Esophagus muscularis mucosa (tissue), 4 donors: ENCODE results near the gene TMEM222. TPM values are rescaled to one million over a fixed set of nuclear protein-coding genes. Genes with fewer than 3 reads are reported as not detected.

ENCODE experiments used
- DNase-seq: peaks from one replicate; pipeline ENCODE4 v3.0.0-alpha.2; 2017; ENCODE audit errors: extremely low spot score
- H3K27ac ChIP-seq, 4 donors: fragments of 200-600 bp; sonication (generic); replicated peaks in 1 of 4; 1 replicate in 3 of 4; 2 replicates in 1 of 4; pipeline ENCODE4 v1.5.1; 2016 to 2019; ENCODE audit warnings: mild to moderate bottlenecking in 1 of 4
- H3K27me3 ChIP-seq, 4 donors: fragments of 200-600 bp; sonication (generic); one replicate each; pipeline versions ENCODE4 v1.5.1 to v1.6.0; 2016 to 2019
- H3K36me3 ChIP-seq, 4 donors: fragments of 200-600 bp; sonication (generic); one replicate each; pipeline ENCODE4 v1.5.1; 2016 to 2019
- H3K4me1 ChIP-seq, 4 donors: fragments of 200-600 bp; sonication (generic); one replicate each; pipeline ENCODE4 v1.5.1; 2016 to 2019
- H3K4me3 ChIP-seq, 4 donors: fragments of 200-600 bp; sonication (generic); 1 replicate in 2 of 4; 2 replicates in 2 of 4; pipeline ENCODE4 v1.5.1; 2016 to 2019; ENCODE audit warnings: mild to moderate bottlenecking in 4 of 4, moderate library complexity in 1 of 4
- H3K9me3 ChIP-seq, 4 donors: fragments of 200-600 bp; sonication (generic); 1 replicate in 3 of 4; 2 replicates in 1 of 4; pipeline ENCODE4 v1.5.1; 2016 to 2019
- CTCF ChIP-seq, 3 experiments: fragments of 200-600 bp in 2 of 3; fragments of 450-650 bp in 1 of 3; sonication (generic) in 2 of 3; IDR thresholded peaks; one replicate each; pipeline ENCODE4 v1.5.1; 2017 to 2019; ENCODE audit warnings: antibody characterized with exemption in 3 of 3, mild to moderate bottlenecking in 2 of 3, moderate library complexity in 1 of 3
- EP300 ChIP-seq: sonication (generic); formaldehyde crosslinking; IDR thresholded peaks from one replicate; pipeline ENCODE4 v1.6.1; 2017; ENCODE audit warnings: antibody characterized with exemption
- POLR2A ChIP-seq: fragments of 450-650 bp; IDR thresholded peaks from one replicate; pipeline ENCODE4 v1.6.1; 2017; ENCODE audit warnings: antibody characterized with exemption, moderate library complexity, mild to moderate bottlenecking, low read depth
- POLR2AphosphoS5 ChIP-seq, 2 donors: sonication (generic); formaldehyde crosslinking; IDR thresholded peaks; one replicate each; pipeline ENCODE4 v1.6.1; 2017; ENCODE audit warnings: antibody characterized with exemption in 2 of 2
- WGBS: methylation state at CpG from one replicate; pipeline ENCODE4 v1.1.5; 2018; 5-methylcytosine and 5-hydroxymethylcytosine counted together
- intact Hi-C: fragments of 100-400 bp; cut with DNase I; formaldehyde crosslinking; loops from one replicate; pipeline ENCODE4 v1.15.1; 2023
- total RNA-seq, 4 donors: library from RNA; depleted of rRNA; stranded (reverse); fragments of >200 nt; gene quantifications; one replicate each; pipeline versions ENCODE4 v1.1.0 to v1.2.1, GENCODE V29; 2016

Gene TMEM222
- total RNA-seq, 4 donors from 2014 or later, result 23.3 to 35.3 (median 31.8) TPM

GRCh38 chr1:27296773-27297291 lies 25.1 kb upstream of the TMEM222 start:
- Histone ChIP-seq H3K27ac (peak overlapping the region; percentile 87 to 96 (median 92)), H3K36me3 (peaks cover 38 to 89% (median 78%) of the 10 kb centered on the region in 4 donors)

GRCh38 chr1:27297903-27298302 lies 24.1 kb upstream of the TMEM222 start:
- no peak for TF ChIP-seq EP300
- no peak for TF ChIP-seq POLR2AphosphoS5 (IDR thresholded peaks at IDR 0.05)
- TF ChIP-seq CTCF (IDR thresholded peaks at IDR 0.05), result no peak
- no peak for TF ChIP-seq POLR2A
- peaks cover 34 to 50% (median 48%) of the 10 kb centered on the region in 4 donors for H3K4me1 ChIP-seq
- peak overlapping the region; percentile 87 to 96 (median 92) for H3K27ac ChIP-seq
- H3K27me3 ChIP-seq, result no peaks in the 10 kb centered on the region
- H3K9me3 ChIP-seq, result no peaks in the 10 kb centered on the region
- WGBS, result 95% methylated on average over 3 of the region's 3 CpGs
- DNase-seq, result no peak
- H3K4me3 ChIP-seq, result no peak overlapping the region
- H3K36me3 ChIP-seq, result peaks cover 33 to 88% (median 78%) of the 10 kb centered on the region in 4 donors
- intact Hi-C loops, result no loop called here

More at GRCh38 chr1:27296773-27297291, 25.1 kb upstream of the TMEM222 start:
- 64% methylated on average over 6 of the region's 10 CpGs for WGBS
- no peak overlapping the region for H3K4me3 ChIP-seq
- intact Hi-C loops, result no loop called here
- no peaks in the 10 kb centered on the region for H3K27me3 ChIP-seq
- DNase-seq, result peak; percentile 94
- TF ChIP-seq CTCF (IDR thresholded peaks at IDR 0.05), result peak; percentile 64 to 72 (median 67)
- no peak for TF ChIP-seq EP300
- H3K4me1 ChIP-seq, result peaks cover 34 to 50% (median 48%) of the 10 kb centered on the region in 4 donors
- H3K9me3 ChIP-seq, result no peaks in the 10 kb centered on the region

GRCh38 chr1:27298632-27299384 lies 23.2 kb upstream of the TMEM222 start:
- no peaks in the 10 kb centered on the region for H3K9me3 ChIP-seq
- peaks cover 34 to 50% (median 48%) of the 10 kb centered on the region in 4 donors for H3K4me1 ChIP-seq
- no peaks in the 10 kb centered on the region for H3K27me3 ChIP-seq
- DNase-seq, result no peak
- TF ChIP-seq POLR2A, result no peak
- no peak for TF ChIP-seq CTCF (IDR thresholded peaks at IDR 0.05)
- TF ChIP-seq POLR2AphosphoS5 (IDR thresholded peaks at IDR 0.05), result no peak
- no peak for TF ChIP-seq EP300
- peak overlapping the region; percentile 87 to 96 (median 92) for H3K27ac ChIP-seq
- intact Hi-C loops, result no loop called here
- no peak overlapping the region for H3K4me3 ChIP-seq
- 44% methylated on average over 7 of the region's 8 CpGs for WGBS
- peaks cover 35 to 86% (median 79%) of the 10 kb centered on the region in 4 donors for H3K36me3 ChIP-seq

- Histone ChIP-seq H3K27me3 (no peaks in the 10 kb centered on the region), H3K9me3 (no peaks in the 10 kb centered on the region), H3K36me3 (peaks cover 30 to 86% (median 78%) of the 10 kb centered on the region in 4 donors), H3K27ac (peak overlapping the region; percentile 87 to 96 (median 92)), H3K4me1 (peaks cover 34 to 50% (median 48%) of the 10 kb centered on the region in 4 donors), H3K4me3 (peak overlapping the region in 1 of 4 donors; percentile 4)
- intact Hi-C loops, result loop anchor here (2.0 to 5.0 kb wide), 2 partner anchors 57 to 308 kb away; no protein-coding TSS in a partner anchor
- DNase-seq, result peak; percentile 97
- peak; percentile 58 to 82 for TF ChIP-seq POLR2AphosphoS5 (IDR thresholded peaks at IDR 0.05)
- no peak for TF ChIP-seq POLR2A
- 51% methylated on average over 13 of the region's 14 CpGs for WGBS
Observed at GRCh38 chr1:27299385-27300271, 22.3 kb upstream of the TMEM222 start.
